Osteocyte (in vitro differentiated cells): ENCODE results near the gene IGF1. TPM values are rescaled to one million over a fixed set of nuclear protein-coding genes. Genes with fewer than 3 reads are reported as not detected.
"Not testable (repeated sequence)": the region's sequence is repeated elsewhere in the genome, so short reads cannot be mapped to it uniquely, and the experiment has no call there.

ENCODE experiments used
- DNase-seq: peaks from one replicate; pipeline ENCODE4 v3.0.0; 2021; ENCODE audit warnings: mixed read lengths; ENCODE audit not compliant: unreplicated experiment; ENCODE audit errors: extremely low spot score
- H3K27ac Mint-ChIP-seq: one replicate; pipeline ENCODE4 v1.8.0; 2021; ENCODE audit warnings: mild to moderate bottlenecking, mixed read lengths; ENCODE audit not compliant: unreplicated experiment
- H3K27me3 Mint-ChIP-seq: one replicate; pipeline ENCODE4 v1.8.0; 2021; ENCODE audit warnings: mixed read lengths; ENCODE audit not compliant: unreplicated experiment
- H3K36me3 Mint-ChIP-seq: one replicate; pipeline ENCODE4 v1.8.0; 2021; ENCODE audit warnings: mixed read lengths; ENCODE audit not compliant: unreplicated experiment
- H3K4me1 Mint-ChIP-seq: one replicate; pipeline ENCODE4 v1.8.0; 2021; ENCODE audit warnings: mixed read lengths; ENCODE audit not compliant: unreplicated experiment
- H3K4me3 Mint-ChIP-seq: one replicate; pipeline ENCODE4 v1.8.0; 2021; ENCODE audit warnings: mild to moderate bottlenecking, moderate library complexity, mixed read lengths; ENCODE audit not compliant: unreplicated experiment
- H3K9me3 Mint-ChIP-seq: one replicate; pipeline ENCODE4 v1.8.0; 2021; ENCODE audit warnings: mixed read lengths; ENCODE audit not compliant: unreplicated experiment
- total RNA-seq: library from RNA; stranded (reverse); gene quantifications from 2 replicates; pipeline ENCODE4 v1.2.1, GENCODE V29; 2021
- TF ChIP-seq, protein P1 (sequence below): fragments of 200-600 bp; sonication (generic); IDR thresholded peaks from 2 replicates; pipeline ENCODE4 v1.5.0; 2021; ENCODE audit warnings: antibody characterized with exemption, mild to moderate bottlenecking, moderate library complexity

IGF1 gene
- total RNA-seq, 1 donor from 2014 or later = 0.40 TPM

DNA sequence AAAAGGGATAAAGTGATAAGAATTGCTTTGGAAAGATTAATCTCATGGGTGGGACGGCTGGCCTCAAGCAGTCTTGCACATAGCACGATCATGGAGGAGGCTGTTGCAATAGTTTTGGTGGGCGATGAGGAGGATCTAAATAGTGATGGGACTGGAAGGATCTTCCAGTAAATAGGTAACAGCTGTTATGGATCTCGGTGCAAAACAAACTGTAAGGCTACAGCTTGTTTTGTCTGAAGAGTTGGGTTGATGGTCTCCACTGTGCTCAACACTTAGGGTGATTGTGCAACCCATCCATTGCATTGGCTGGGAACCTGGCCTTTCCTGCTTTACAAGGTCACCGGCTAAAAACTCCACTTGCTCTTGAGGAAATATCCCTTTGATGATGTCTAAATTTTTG is 21.0 kb downstream of the IGF1 start:
- DNase-seq = no peak
- TF ChIP-seq, protein P1, sequence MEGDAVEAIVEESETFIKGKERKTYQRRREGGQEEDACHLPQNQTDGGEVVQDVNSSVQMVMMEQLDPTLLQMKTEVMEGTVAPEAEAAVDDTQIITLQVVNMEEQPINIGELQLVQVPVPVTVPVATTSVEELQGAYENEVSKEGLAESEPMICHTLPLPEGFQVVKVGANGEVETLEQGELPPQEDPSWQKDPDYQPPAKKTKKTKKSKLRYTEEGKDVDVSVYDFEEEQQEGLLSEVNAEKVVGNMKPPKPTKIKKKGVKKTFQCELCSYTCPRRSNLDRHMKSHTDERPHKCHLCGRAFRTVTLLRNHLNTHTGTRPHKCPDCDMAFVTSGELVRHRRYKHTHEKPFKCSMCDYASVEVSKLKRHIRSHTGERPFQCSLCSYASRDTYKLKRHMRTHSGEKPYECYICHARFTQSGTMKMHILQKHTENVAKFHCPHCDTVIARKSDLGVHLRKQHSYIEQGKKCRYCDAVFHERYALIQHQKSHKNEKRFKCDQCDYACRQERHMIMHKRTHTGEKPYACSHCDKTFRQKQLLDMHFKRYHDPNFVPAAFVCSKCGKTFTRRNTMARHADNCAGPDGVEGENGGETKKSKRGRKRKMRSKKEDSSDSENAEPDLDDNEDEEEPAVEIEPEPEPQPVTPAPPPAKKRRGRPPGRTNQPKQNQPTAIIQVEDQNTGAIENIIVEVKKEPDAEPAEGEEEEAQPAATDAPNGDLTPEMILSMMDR = no peak
- Mint-ChIP-seq H3K36me3 (no peaks in the 10 kb centered on the region), H3K27ac (no peak overlapping the region), H3K27me3 (peaks cover 9% of the 10 kb centered on the region), H3K4me1 (no peaks in the 10 kb centered on the region), H3K9me3 (no peaks in the 10 kb centered on the region), H3K4me3 (no peak overlapping the region)

DNA sequence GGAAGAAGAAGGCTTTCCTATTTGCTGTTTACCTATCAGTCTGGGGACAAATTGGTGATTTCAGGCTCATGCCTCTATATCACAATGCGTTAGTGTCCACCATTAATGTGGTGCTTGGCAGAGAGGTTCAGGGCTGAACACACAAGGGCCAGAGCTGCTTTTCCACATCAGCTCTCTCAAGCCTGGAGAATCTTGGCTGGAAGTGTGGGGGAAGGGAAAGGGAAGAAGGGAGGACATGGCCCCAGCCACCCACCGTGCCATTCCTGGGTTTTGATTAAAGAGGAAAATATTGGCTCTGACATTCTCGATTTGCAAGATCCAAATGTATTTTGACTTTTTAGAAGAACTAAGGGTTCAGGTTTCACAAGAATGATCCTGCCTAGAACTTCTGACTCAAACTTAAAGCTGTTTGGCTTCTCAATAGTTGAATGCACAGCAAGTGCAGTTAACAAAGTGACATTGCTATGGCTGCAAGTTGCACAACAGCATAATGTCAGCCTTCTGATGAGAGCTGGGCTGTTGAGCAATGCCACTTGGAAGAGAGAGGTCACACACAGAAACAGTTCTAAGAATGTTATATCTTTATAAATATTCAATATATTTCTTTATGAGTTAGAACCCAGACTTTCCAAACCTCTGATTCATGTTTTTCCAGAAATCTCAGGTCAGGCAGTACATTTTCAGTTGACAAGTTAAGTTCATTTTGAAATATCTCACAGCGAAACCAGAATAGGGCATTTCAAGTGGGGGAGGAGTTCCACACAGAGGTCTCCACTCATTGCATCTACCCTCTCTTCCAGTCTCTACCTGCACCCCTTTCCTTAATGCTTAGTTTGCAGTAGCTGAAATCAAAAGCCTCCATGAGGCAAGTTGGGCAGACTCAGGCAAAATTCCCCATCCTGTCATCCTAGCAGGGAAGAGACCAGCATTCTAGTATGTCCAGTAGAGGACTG is 25.3 kb downstream of the IGF1 start:
- TF ChIP-seq, protein P1 = no peak
- Mint-ChIP-seq H3K36me3 (no peaks in the 10 kb centered on the region), H3K4me1 (no peaks in the 10 kb centered on the region), H3K4me3 (no peak overlapping the region), H3K9me3 (peaks cover 3% of the 10 kb centered on the region), H3K27ac (no peak overlapping the region), H3K27me3 (peaks cover 2% of the 10 kb centered on the region)
- no peak for DNase-seq

DNA sequence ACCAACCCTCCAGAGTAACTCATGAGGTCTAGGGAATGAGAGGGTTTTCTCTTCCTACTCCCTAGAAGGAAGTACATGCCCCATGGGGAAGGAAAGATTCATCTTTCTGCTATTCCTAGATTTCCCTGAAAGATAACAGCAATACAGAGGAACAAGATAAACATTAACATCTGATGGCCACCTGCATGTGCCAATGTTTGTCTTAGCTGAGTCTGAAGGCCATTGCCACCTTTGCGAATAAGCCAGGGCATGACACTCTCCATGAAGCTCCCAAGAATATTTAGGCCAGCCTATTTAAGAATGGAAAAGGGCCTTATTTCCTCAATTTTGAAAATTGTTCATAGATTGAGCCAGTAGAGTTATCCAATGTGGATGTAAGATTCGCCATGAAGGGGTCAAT is 26.0 kb downstream of the IGF1 start:
- Mint-ChIP-seq H3K27me3 (peaks cover 2% of the 10 kb centered on the region), H3K36me3 (no peaks in the 10 kb centered on the region), H3K4me3 (no peak overlapping the region), H3K4me1 (no peaks in the 10 kb centered on the region), H3K27ac (no peak overlapping the region), H3K9me3 (peaks cover 3% of the 10 kb centered on the region)
- TF ChIP-seq, protein P1 = no peak
- DNase-seq = no peak

DNA sequence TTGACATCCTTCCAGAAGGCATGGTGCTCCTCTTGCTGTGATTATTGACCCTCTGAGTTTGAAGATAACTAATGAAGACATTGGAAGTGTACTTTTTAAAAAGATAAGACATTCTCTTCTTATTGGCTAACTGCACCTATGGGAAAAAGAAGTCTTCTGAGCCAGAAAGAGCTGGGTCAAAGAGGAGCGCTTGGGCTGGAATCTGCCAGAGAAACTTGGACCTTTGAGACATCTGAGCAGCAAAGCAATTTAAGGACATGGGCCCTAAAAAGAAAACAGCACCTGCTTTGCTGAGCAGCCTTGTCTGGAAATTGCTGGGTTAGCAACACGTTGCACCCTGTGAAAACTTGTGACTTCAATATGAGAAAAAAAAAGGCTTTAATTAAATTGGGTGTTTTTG is 27.8 kb downstream of the IGF1 start:
- DNase-seq = no peak
- Mint-ChIP-seq H3K4me3 (no peak overlapping the region), H3K4me1 (no peaks in the 10 kb centered on the region), H3K27ac (no peak overlapping the region), H3K36me3 (no peaks in the 10 kb centered on the region), H3K27me3 (no peaks in the 10 kb centered on the region), H3K9me3 (peaks cover 3% of the 10 kb centered on the region)
- TF ChIP-seq, protein P1 = no peak

DNA sequence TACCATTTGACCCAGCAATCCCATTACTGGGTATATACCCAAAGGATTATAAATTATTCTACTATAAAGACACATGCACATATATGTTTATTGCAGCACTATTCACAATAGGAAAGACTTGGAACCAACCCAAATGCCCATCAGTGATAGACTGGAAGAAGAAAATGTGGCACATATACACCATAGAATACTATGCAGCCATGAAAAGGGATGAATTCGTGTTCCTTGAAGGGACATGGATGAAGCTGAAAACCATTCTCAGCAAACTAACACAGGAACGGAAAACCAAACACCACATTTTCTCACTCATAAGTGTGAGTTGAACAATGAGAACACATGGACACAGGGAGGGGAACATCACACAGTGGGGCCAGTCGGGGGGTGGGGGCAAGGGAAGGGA is 31.3 kb downstream of the IGF1 start:
- H3K4me3 Mint-ChIP-seq, H3K36me3 Mint-ChIP-seq, H3K27me3 Mint-ChIP-seq, H3K4me1 Mint-ChIP-seq, H3K27ac Mint-ChIP-seq, DNase-seq: not testable (repeated sequence)
- peaks cover 22% of the 10 kb centered on the region for H3K9me3 Mint-ChIP-seq

DNA sequence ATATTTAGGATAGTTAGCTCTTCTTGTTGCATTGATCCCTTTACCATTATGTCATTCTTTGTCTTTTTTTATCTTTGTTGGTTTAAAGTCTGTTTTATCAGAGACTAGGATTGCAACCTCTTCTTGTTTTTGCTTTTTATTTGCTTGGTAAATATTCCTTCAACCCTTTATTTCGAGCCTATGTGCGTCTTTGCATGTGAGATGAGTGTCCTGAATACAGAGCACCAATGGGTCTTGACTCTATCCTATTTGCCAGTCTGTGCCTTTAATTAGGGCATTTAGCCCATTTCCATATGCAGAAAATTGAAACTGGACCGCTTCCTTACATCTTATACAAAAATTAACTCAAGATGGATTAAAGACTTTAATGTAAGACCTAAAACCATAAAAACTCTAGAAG is 32.9 kb downstream of the IGF1 start:
- not testable (repeated sequence) for H3K36me3 Mint-ChIP-seq, H3K4me3 Mint-ChIP-seq, H3K27ac Mint-ChIP-seq, H3K4me1 Mint-ChIP-seq, H3K27me3 Mint-ChIP-seq, DNase-seq
- peaks cover 22% of the 10 kb centered on the region for H3K9me3 Mint-ChIP-seq
